HG02763 (cell line): Measurements from ENCODE around the gene PSPH.
"Not testable (repeated sequence)": the region's sequence is repeated elsewhere in the genome, so short reads cannot be mapped to it uniquely, and the experiment has no call there.

Experiments
- ATAC-seq: cut with Tn5 transposase; IDR thresholded peaks from one replicate; pipeline ENCODE4 v1.9.1; 2021; ENCODE audit warnings: mild to moderate bottlenecking, moderate library complexity; ENCODE audit not compliant: unreplicated experiment

Gene PSPH

DNA sequence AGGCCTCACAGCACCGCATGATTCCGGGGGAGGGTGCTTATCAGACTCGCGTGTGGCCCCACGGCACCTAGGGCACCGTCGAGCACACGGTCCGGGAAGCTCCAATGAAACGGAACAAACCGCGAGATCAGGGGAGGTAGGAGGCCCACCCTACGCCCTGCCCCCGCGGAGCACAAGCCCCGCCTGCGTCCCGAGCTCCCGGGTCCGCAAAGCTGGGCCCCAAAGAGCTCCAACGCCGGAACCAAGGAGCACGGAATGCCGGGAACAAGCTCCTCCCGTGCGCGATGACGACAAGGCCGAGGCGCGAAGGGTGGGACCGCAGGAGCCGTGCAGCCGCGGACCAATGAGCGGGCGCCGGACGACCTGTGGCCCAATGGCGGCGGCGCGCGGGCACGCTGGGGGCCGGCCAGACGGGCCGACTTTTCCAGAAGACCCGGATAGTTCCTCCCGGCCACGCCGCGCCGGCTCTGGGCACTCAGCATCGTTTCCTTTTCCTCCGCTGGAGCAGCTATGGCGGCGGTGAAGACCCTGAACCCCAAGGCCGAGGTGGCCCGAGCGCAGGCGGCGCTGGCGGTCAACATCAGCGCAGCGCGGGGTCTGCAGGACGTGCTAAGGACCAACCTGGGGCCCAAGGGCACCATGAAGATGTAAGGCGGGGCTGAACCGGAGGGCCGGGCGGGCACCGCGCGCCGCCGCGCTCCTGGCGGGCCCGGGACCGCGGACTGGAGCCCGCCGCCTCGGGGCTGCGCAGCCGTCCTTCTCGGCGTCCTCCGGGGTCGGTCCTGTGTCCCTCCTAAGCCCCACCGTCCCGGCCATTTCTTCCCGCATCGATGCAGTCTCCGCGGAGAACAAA is at the start of gene PSPH, which contains the start of gene CCT6A:
TSS of gene PSPH (minus strand) at position 106 of the 853 bp plus-strand sequence. CDS start 30,232 bp downstream, outside the sequence.
TSS of gene CCT6A (plus strand) at position 427 of the 853 bp plus-strand sequence. CDS start at position 511, 84 bp downstream.
- ATAC-seq = peak; percentile 96

DNA sequence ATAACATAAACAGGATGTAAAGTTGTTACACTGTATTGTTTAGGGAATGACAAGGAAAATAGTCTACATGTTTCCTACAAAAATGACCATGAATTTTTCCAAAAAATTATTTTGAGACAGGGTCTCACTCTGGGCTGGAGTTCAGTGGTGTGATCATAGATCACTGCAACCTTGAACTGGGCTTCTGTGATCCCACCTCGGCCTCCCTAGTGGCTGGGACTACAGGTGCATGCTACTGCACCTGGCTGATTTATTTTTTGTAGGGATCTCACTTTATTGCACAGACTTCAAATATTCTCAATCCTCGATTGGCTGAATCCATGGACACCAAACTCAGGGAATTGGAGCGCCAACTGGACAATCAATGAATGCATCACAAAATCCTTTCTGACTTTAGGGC is 48.4 kb upstream of the PSPH start:
- no peak for ATAC-seq

GRCh38 chr7:56098187-56099008 is 47.2 kb upstream of the PSPH start:
- not testable (repeated sequence) for ATAC-seq

- no peak for ATAC-seq
Observed at GRCh38 chr7:56097700-56098099, 46.5 kb upstream of the PSPH start.

DNA sequence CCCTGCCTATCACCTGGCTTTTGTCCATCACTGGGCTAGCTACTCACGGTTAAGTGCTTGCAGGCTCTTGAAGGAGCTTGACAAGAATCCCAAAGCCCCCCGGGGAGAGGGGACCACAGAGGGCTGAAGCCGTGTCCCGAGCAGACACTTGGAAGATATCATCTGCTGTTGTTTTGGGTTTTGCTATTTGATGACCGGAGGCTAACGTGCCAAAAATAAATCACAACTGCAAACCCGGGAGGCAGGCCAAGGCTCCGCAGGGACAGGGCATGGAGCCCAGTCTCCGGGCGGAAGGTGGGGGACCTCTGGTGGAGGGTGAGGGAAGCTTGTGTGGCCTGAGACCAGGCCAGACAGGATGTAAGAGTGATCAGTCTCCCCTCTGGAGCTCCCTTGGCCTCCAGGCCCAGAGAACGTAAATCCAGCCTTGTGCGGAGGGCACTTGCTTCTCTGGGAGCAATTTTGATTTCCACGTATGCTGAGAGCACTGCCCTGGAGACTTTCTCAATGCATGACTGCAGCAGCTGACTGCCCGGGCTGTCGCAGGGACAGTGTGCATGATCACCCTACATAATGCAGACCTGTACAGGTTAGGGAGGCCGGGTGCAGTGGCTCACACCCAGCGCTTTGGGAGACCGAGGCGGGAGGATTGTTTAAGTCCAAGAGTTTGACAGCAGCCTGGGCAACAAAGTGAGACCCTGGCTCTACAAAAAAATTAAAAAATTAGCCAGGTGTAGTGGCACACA is 41.7 kb upstream of the PSPH start, which contains the start of gene PHKG1:
TSS of gene PHKG1 (minus strand) at position 164 of the 743 bp plus-strand sequence. CDS start 4,011 bp downstream, outside the sequence.
- no peak for ATAC-seq

- not testable (repeated sequence) for ATAC-seq
Observed at GRCh38 chr7:56092388-56092787, 41.1 kb upstream of the PSPH start.

DNA sequence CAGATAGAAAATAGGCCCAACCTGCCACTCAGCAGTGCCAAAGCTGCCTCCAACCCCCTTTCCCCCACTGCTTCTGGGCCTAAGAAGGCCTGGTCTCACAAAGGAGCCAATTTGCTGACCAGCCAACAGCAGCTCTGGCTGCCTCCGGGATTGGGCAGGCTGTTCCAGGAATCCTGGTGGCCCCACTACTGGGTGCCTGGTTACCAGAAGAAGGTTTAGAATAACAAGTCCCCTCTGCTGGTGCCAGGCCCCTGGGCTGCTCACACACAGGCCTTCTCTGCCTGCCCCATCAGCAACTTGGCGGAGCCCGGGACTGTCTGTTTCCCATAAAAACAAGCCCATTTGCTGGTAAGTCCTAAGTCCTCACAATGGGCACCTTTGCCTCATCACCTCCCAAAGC is 40.3 kb upstream of the PSPH start:
- no peak for ATAC-seq

- ATAC-seq = no peak
Observed at GRCh38 chr7:56087445-56087844, 36.2 kb upstream of the PSPH start.

DNA sequence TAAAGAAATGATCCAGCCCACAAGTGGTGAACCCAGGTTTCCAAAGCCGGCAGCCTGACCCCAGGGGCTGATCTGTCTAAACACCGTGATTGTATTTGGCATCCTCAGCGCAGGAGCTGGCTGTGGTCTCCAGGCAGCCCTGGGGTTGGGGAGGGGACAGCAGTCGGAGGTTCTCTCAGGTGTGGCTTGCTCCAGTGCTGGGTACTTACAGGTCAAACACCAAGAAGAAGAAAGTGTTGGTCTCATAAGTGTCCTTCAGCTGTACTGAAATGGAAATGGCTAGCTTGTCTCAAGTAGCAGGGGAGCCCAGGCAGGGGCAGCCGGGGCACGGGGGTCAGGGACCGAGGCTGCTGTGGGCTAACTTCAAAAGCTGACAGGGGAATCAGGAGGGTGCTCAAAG is 35.5 kb upstream of the PSPH start:
- ATAC-seq = no peak

GRCh38 chr7:56083150-56083785 is 32.0 kb upstream of the PSPH start:
- ATAC-seq = no peak

DNA sequence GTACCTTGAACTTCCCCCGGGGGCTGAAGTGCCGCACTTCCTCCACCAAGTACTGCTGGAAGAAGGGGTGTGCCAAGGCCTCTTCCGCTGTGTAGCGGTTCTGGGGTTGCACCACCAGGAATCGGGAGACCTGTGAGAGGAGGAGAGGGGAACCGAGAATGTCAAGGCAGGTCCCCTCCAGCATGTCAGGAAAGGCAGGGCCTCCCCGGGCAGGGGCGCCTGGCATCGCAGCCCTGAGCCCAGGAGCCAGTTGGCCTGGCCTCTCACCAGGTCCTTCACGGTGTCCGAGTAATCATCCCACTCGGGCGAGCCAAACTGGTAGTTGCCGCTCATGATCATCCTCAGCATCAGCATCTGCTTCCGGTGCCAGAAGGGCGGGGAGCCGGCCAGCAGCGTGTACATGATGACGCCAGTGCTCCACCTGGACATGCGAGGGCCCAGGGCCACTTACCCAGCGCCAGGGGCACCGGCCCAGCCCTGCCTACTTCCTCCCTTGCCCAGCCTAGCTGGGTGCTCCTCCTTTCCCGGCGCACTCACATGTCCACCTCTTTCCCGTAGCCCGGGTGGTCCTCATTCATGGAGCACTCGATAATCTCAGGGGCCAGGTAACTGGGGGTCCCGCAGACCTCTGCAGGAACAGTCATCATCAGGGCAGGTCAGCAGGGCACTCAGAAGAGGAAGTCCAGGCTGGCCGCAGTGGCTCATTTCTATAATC is 30.5 kb upstream of the PSPH start:
- ATAC-seq = no peak

GRCh38 chr7:56080726-56081435 is 29.6 kb upstream of the PSPH start:
- not testable (repeated sequence) for ATAC-seq

- no peak for ATAC-seq
Observed at GRCh38 chr7:56079450-56080185, 28.4 kb upstream of the PSPH start.

- no peak for ATAC-seq
Observed at GRCh38 chr7:56078196-56078595, 27.0 kb upstream of the PSPH start.

GRCh38 chr7:56077681-56078080 is 26.4 kb upstream of the PSPH start:
- ATAC-seq = no peak

- ATAC-seq = peak; percentile 87
Observed at GRCh38 chr7:56074371-56074791, 23.1 kb upstream of the PSPH start.

- not testable (repeated sequence) for ATAC-seq
Observed at GRCh38 chr7:56066376-56066775, 15.1 kb upstream of the PSPH start.

- ATAC-seq = peak; percentile 94
Observed at GRCh38 chr7:56063882-56064625, 12.8 kb upstream of the PSPH start, which contains the start of gene SUMF2. SUMF2 (plus strand) TSS chr7:56064286; CDS start chr7:56064312, 26 bp downstream.
